GM12878 (cell line): Measurements from ENCODE around the gene RAD51B. TPM values are rescaled to one million over a fixed set of nuclear protein-coding genes. Genes with fewer than 3 reads are reported as not detected.

Experiments used
- ATAC-seq: fragments of 200-7000 bp; cut with Tn5 transposase; 3 replicates; pipeline ENCODE4 v1.9.1; 2020; ENCODE audit warnings: mild to moderate bottlenecking, moderate library complexity
- BruUV-seq: library from RNA; stranded (reverse); fragments of 400-500 nt; replicated peaks from 2 replicates; lab custom pipeline; 2021; lab: Mats Ljungman, UMichigan
- CTCF ChIA-PET: fragments of 300-600 bp; sonication (Branson Sonifier 250); formaldehyde crosslinking; extraction: SDS; loops from one replicate; lab custom pipeline; 2021; ENCODE audit warnings: inconsistent platforms; lab: Yijun Ruan, JAX
- POLR2A ChIA-PET: fragments of 350-600 bp; formaldehyde crosslinking; extraction: SDS; loops from one replicate; lab custom pipeline; 2021; ENCODE audit warnings: inconsistent platforms; lab: Charles Lee
- RAD21 ChIA-PET: fragments of 300-600 bp; sonication (Branson Sonifier 250); formaldehyde crosslinking; loops from one replicate; lab custom pipeline; 2023; ENCODE audit warnings: antibody characterized with exemption; ENCODE audit not compliant: unreplicated experiment; lab: Charles Lee
- SMC1A ChIA-PET: fragments of 300-600 bp; sonication (Branson Sonifier 250); formaldehyde crosslinking; loops from one replicate; lab custom pipeline; 2023; ENCODE audit not compliant: unreplicated experiment, uncharacterized antibody; lab: Charles Lee
- DNase-seq: peaks from one replicate; pipeline ENCODE4 v3.0.0-alpha.2; 2011; ENCODE audit warnings: low read depth, low spot score
- FAIRE-seq: peaks from 3 replicates; lab custom pipeline; 2011; peaks lifted over from hg19 to GRCh38; lab: Jason Lieb, UNC
- H2AFZ ChIP-seq: 2 replicates; pipeline ENCODE4 v1.6.0; 2011; ENCODE audit warnings: low read depth, low read length, control low read depth; ENCODE audit not compliant: control insufficient read depth
- H3K27ac ChIP-seq: 2 replicates; pipeline ENCODE4 v1.5.1; 2011; ENCODE audit warnings: control low read depth; ENCODE audit not compliant: control insufficient read depth, insufficient read depth
- H3K27me3 ChIP-seq, 2 experiments: replicated peaks in 1 of 2; 2 replicates each; pipeline versions ENCODE4 v1.6.0 to v1.6.1; 2011; ENCODE audit warnings: low read length in 1 of 2; ENCODE audit not compliant: control insufficient read depth in 2 of 2, insufficient read depth in 2 of 2
- H3K36me3 ChIP-seq, 2 experiments: 2 replicates each; pipeline ENCODE4 v1.5.1; 2011; ENCODE audit warnings: low read length in 1 of 2; ENCODE audit not compliant: control insufficient read depth in 2 of 2, insufficient read depth in 2 of 2
- H3K4me1 ChIP-seq: 2 replicates; pipeline ENCODE4 v1.6.1; 2011; ENCODE audit warnings: mild to moderate bottlenecking, low read length, moderate library complexity, mixed read lengths; ENCODE audit not compliant: control insufficient read depth, insufficient read depth
- H3K4me2 ChIP-seq: 2 replicates; pipeline ENCODE4 v1.6.0; 2011; ENCODE audit warnings: control low read depth; ENCODE audit not compliant: control insufficient read depth, insufficient read depth
- H3K4me3 ChIP-seq: fragments of 200-600 bp; sonication (generic); 2 replicates; pipeline ENCODE4 v1.5.1; 2016
- H3K79me2 ChIP-seq: 2 replicates; pipeline ENCODE4 v1.6.0; 2011; ENCODE audit warnings: low read length; ENCODE audit not compliant: control insufficient read depth, insufficient read depth
- H3K9ac ChIP-seq: 2 replicates; pipeline ENCODE4 v1.8.0; 2011; ENCODE audit warnings: low read length, control low read depth, mixed read lengths; ENCODE audit not compliant: control insufficient read depth, insufficient read depth
- H3K9me3 ChIP-seq: replicated peaks from 3 replicates; pipeline ENCODE4 v1.5.1; 2011; ENCODE audit warnings: mild to moderate bottlenecking, low read length; ENCODE audit not compliant: control insufficient read depth, insufficient read depth
- H4K20me1 ChIP-seq: 2 replicates; pipeline ENCODE4 v1.6.0; 2011; ENCODE audit not compliant: control insufficient read depth, insufficient read depth
- BACH1 ChIP-seq: fragments of 450-650 bp; IDR thresholded peaks from 2 replicates; pipeline ENCODE4 v1.6.1; 2017; ENCODE audit warnings: mild to moderate bottlenecking, borderline replicate concordance
- DPF2 ChIP-seq: fragments of 450-650 bp; IDR thresholded peaks from 2 replicates; pipeline ENCODE4 v1.6.1; 2017; ENCODE audit warnings: mild to moderate bottlenecking
- FOS ChIP-seq: IDR thresholded peaks from 3 replicates; pipeline ENCODE4 v1.6.1; 2011; ENCODE audit warnings: borderline replicate concordance; ENCODE audit not compliant: insufficient read length; ENCODE audit errors: extremely low read depth
- MXI1 ChIP-seq: fragments of 150-350 bp; IDR thresholded peaks from 2 replicates; pipeline ENCODE4 v1.6.1; 2011; ENCODE audit warnings: low read depth, mild to moderate bottlenecking, inconsistent platforms, low read length, improper control_type of control experiment
- NKRF ChIP-seq: fragments of 450-650 bp; conservative IDR thresholded peaks from 2 replicates; pipeline ENCODE4 v1.6.1; 2017; ENCODE audit warnings: mild to moderate bottlenecking, moderate library complexity
- NR2F1 ChIP-seq: fragments of 450-650 bp; conservative IDR thresholded peaks from 2 replicates; pipeline ENCODE4 v1.6.1; 2017; ENCODE audit warnings: mild to moderate bottlenecking
- POLR2AphosphoS2 ChIP-seq: IDR thresholded peaks from 2 replicates; pipeline ENCODE4 v1.6.1; 2011; ENCODE audit warnings: low read depth, mild to moderate bottlenecking, low read length, improper control_type of control experiment, moderate library complexity
- POU2F2 ChIP-seq: IDR thresholded peaks from 3 replicates; pipeline ENCODE4 v1.6.1; 2011; ENCODE audit warnings: low read depth, mild to moderate bottlenecking, low read length, borderline replicate concordance
- PRDM15 ChIP-seq: fragments of 450-650 bp; formaldehyde crosslinking; IDR thresholded peaks from 2 replicates; pipeline ENCODE4 v1.4.0; 2020; ENCODE audit warnings: mild to moderate bottlenecking, moderate library complexity
- ZSCAN29 ChIP-seq: fragments of 450-650 bp; IDR thresholded peaks from 2 replicates; pipeline ENCODE4 v1.6.1; 2017; ENCODE audit warnings: mild to moderate bottlenecking, moderate library complexity
- WGBS: methylation state at CpG from one replicate; pipeline ENCODE4 v1.1.6; 2016; ENCODE audit warnings: low lambda C conversion rate; ENCODE audit not compliant: insufficient replicate concordance, insufficient coverage; ENCODE audit errors: missing lambda C conversion rate; 5-methylcytosine and 5-hydroxymethylcytosine counted together
- in situ Hi-C: fragments of 300-500 bp; cut with MboI; formaldehyde crosslinking; loops from 9 replicates; pipeline ENCODE4 v1.14.3; 2018; ENCODE audit warnings: mixed read lengths
- intact Hi-C: fragments of 100-400 bp; cut with micrococcal nuclease; formaldehyde crosslinking; loops from one replicate; pipeline ENCODE4 v1.14.2; 2022; ENCODE audit not compliant: unreplicated experiment
- polyA plus RNA-seq, 11 experiments: library from polyadenylated mRNA; depleted of rRNA in 4 of 11; unstranded in 6 of 11; stranded (reverse) in 5 of 11; fragments of >200 nt; fragmentation: Nextera tagmentation in 4 of 11; fragmentation: Illumina TruSeq in 1 of 11; extraction: Ambion mirVana in 4 of 11; extraction: Trizol in 1 of 11; gene quantifications; 1 replicate in 1 of 11; 2 replicates in 10 of 11; pipeline versions ENCODE4 v1.2.1 to v1.2.3, GENCODE V29; 2011 to 2016; ENCODE audit warnings: inconsistent platforms in 2 of 11, missing spikeins in 2 of 11, low read depth in 1 of 11
- total RNA-seq, 4 experiments: library from RNA; depleted of rRNA in 3 of 4; stranded (reverse); fragments of >200 nt in 3 of 4; fragmentation: Illumina TruSeq in 1 of 4; extraction: Trizol in 1 of 4; gene quantifications; 2 replicates each; pipeline versions ENCODE4 v1.2.1 to v1.2.3, GENCODE V29; 2013 to 2021

The RAD51B gene
- total and polyA plus RNA-seq, 10 of the 15 experiments (the other 5 are each of a cell fraction or from before 2014, with no cell fraction given): 9.8 to 26.8 (median 21.3) TPM

DNA sequence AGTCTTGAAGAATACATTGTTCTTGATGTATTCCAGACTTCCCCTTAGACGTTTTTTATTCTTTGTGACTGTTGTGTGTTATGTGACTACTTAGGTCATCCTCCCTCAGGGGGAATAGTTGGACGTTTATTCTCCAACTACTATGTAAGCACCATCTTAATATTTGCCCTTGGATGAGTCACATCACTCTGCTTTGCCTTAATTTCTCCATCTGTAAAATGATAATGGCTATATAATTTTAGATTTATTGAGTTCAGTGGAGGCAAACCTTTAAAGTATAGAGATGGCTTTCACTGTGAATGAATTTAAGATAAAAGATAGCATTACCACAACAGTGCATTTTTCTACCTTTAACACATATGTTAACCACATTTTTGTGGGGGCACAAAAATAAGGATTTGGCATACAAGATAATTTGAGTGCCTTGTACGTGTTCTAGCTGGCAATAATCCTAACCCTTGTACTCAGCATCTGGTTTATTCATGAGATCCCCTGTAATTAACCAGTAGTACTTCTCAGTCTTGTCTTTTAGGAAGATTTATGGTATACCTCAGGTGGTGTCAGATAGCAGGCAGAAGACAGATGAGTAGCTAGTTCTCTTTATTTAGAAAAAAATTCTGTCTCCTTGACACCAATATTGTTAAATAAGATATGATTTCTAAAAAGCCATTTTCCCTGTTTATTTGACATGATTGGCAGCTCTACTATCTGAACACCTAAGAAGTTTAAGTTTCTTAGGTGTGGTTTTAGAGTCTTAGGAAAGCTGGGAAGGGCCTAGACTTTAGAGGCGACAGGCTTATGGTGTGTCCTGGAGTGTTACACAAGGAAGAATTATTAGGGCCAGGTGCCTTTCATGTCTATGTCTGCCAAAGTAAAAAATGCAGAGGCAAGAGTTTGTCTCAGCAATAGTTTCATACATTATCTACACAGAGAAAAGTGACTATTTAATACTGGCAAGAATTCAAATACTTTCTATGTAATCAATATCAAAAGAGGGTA lies 152.3 kb downstream of the RAD51B start:
- FAIRE-seq (no peak), DNase-seq (no peak), ATAC-seq (no peak)
- in situ Hi-C loops: no loop called here
- ChIA-PET POLR2A (no interaction called here), RAD21 (no interaction called here), CTCF (interaction anchor here (0.6 to 1.8 kb wide), 3 partner anchors 28 to 128 kb away, joined by 3 to 7 read pairs (median 3); no protein-coding TSS in a partner anchor), SMC1A (interaction anchor here (0.7 to 1.3 kb wide), 2 partner anchors 27 to 47 kb away, joined by 3 read pairs; no protein-coding TSS in a partner anchor)
- 60% methylated on average over 4 of the region's 4 CpGs for WGBS
- H3K27me3 ChIP-seq: no peaks in the 10 kb centered on the region
- no peak overlapping the region for H3K4me2 ChIP-seq
- no peaks in the 10 kb centered on the region for H3K4me1 ChIP-seq
- no peak overlapping the region for H3K27ac ChIP-seq
- H4K20me1 ChIP-seq: no peaks in the 10 kb centered on the region
- H3K9ac ChIP-seq: no peak overlapping the region
- H3K9me3 ChIP-seq: no peaks in the 10 kb centered on the region; the same call in 1 of the 3 replicates
- no peak for TF ChIP-seq ZSCAN29
- TF ChIP-seq NKRF: no peak
- no peaks in the 10 kb centered on the region for H3K36me3 ChIP-seq
- H3K4me3 ChIP-seq: no peak overlapping the region
- no peak overlapping the region for H2AFZ ChIP-seq
- no peaks in the 10 kb centered on the region for H3K79me2 ChIP-seq
- BruUV-seq: no TSS peak
- intact Hi-C loops: no loop called here

DNA sequence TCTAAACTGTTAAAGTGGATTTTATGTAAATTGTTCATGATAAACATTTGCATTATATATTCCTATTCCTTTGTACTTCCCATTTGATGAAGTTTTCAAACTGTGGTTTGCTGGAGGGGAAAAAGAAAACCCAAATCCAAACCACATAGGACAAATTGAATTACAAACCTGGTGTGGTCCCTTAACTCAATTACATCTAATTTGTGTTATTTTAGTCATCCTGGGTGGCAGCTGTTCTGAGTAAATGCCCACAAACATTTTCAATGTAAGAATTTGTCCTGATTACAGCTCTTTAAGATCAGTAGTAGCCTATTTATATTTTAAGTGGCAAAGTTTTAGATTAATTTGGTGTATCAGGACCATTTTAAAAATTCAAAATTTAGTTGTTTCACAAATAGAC lies 153.9 kb downstream of the RAD51B start:
- no peaks in the 10 kb centered on the region for H3K4me1 ChIP-seq
- no peak overlapping the region for H3K4me2 ChIP-seq
- TF ChIP-seq NR2F1 (no peak), POU2F2 (no peak), BACH1 (no peak), POLR2AphosphoS2 (no peak), MXI1 (no peak), DPF2 (no peak), FOS (no peak), PRDM15 (CRISPR knock-in tag) (no peak)
- no peak for DNase-seq
- ChIA-PET SMC1A (no interaction called here), RAD21 (no interaction called here), POLR2A (no interaction called here), CTCF (interaction anchor here (1.1 to 1.8 kb wide), 2 partner anchors 29 to 52 kb away, joined by 3 to 7 read pairs; no protein-coding TSS in a partner anchor)
- no peak overlapping the region for H2AFZ ChIP-seq
- H3K36me3 ChIP-seq: no peaks in the 10 kb centered on the region
- no peak for ATAC-seq
- H3K27me3 ChIP-seq: no peaks in the 10 kb centered on the region
- no peaks in the 10 kb centered on the region for H3K9me3 ChIP-seq
- intact Hi-C loops: no loop called here
- H3K79me2 ChIP-seq: no peaks in the 10 kb centered on the region
- in situ Hi-C loops: no loop called here
- no peak overlapping the region for H3K4me3 ChIP-seq
- no peak overlapping the region for H3K27ac ChIP-seq
- no peak overlapping the region for H3K9ac ChIP-seq
- FAIRE-seq: no peak
- H4K20me1 ChIP-seq: no peaks in the 10 kb centered on the region
- BruUV-seq: no TSS peak
